ENCODE results near the gene ATP1B2. TPM values are rescaled to one million over a fixed set of nuclear protein-coding genes. Genes with fewer than 3 reads are reported as not detected.

Gene ATP1B2
- total RNA-seq, 1 experiment from 2014 or later = not detected

DNA sequence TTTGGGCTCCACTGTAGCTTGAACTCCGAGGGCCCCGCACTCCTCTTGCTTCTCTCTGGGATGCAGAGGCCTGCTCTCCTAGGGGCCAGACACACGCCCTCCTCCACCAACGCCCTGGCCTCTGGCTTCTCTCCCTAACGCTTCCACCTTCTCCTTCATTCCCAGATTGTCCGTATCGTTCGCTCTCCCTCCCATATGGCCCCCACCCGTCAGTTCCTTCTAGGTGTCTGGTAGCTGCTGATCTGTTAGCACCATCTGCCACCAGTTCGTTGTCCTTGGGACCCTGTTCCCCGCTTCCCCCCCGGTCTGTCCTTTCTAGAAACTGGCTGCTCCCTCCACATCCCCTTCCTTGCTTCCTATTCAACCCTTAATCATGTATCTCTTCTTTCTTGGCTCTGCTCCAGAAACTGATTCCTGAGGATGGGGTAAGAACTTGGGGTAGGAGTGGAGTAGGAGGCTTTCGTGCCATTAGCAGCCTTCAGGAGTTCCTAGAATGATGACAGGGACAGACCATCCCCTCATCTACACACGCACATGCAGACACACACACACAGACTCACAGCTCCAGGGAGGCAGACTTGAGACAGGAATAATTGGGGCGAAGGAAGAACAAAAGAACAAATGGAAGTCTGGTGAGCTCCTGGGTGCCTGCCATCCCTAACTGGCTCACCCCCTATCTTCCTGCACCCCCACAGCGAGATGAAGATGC lies 4.3 kb downstream of the ATP1B2 start:
- ChIA-PET RAD21 (ENCODE audit: low non-redundant PET in 1 of 2, low total read pairs in 2 of 2, uncharacterized antibody in 2 of 2, unreplicated experiment in 2 of 2) (no interaction called here), POLR2A (interaction anchor here (0.5 kb wide), 1 partner anchor 251 kb away, joined by 3 read pairs; the partner anchor contains the start of gene TMEM256), CTCF (no interaction called here)
- Histone ChIP-seq H3K9me3 (ENCODE audit: control insufficient read depth in 1 of 2, insufficient read depth in 1 of 2, low read depth in 1 of 2, low read length in 2 of 2) (no peaks in the 10 kb centered on the region), H3K4me2 (ENCODE audit: low read length) (no peak overlapping the region), H3K9ac (ENCODE audit: low read length) (no peak overlapping the region), H3K4me1 (ENCODE audit: control insufficient read depth in 1 of 2, insufficient read depth in 2 of 2, low read length in 2 of 2) (peaks cover 7% of the 10 kb centered on the region in 2 experiments; a peak in 3 of 4 replicates), H2AFZ (ENCODE audit: low read depth, low read length, poor library complexity, severe bottlenecking) (no peak overlapping the region), H4K20me1 (ENCODE audit: insufficient read depth) (no peaks in the 10 kb centered on the region), H3K36me3 (ENCODE audit: control insufficient read depth in 1 of 2, insufficient read depth in 2 of 2, low read length in 2 of 2) (no peaks in the 10 kb centered on the region), H3K4me3 (replicated peaks in 1 of 2; ENCODE audit: low read depth in 1 of 2, low read length in 2 of 2) (no peak overlapping the region), H3K79me2 (ENCODE audit: insufficient read depth, low read length) (no peaks in the 10 kb centered on the region), H3K9me2 (ENCODE audit: insufficient read depth) (no peaks in the 10 kb centered on the region), H3K27me3 (ENCODE audit: insufficient read depth, low read length) (no peaks in the 10 kb centered on the region; the same call in 1 of the 2 replicates), H3K27ac (ENCODE audit: low read depth, low read length) (no peak overlapping the region)
- TF ChIP-seq SRF (IDR thresholded peaks at IDR 0.05; ENCODE audit: low read depth) (no peak), RAD21 (IDR thresholded peaks at IDR 0.05; ENCODE audit: low read depth) (no peak), CEBPB (IDR thresholded peaks at IDR 0.05; ENCODE audit: low read depth) (no peak)
- TF ChIP-seq, protein P1, sequence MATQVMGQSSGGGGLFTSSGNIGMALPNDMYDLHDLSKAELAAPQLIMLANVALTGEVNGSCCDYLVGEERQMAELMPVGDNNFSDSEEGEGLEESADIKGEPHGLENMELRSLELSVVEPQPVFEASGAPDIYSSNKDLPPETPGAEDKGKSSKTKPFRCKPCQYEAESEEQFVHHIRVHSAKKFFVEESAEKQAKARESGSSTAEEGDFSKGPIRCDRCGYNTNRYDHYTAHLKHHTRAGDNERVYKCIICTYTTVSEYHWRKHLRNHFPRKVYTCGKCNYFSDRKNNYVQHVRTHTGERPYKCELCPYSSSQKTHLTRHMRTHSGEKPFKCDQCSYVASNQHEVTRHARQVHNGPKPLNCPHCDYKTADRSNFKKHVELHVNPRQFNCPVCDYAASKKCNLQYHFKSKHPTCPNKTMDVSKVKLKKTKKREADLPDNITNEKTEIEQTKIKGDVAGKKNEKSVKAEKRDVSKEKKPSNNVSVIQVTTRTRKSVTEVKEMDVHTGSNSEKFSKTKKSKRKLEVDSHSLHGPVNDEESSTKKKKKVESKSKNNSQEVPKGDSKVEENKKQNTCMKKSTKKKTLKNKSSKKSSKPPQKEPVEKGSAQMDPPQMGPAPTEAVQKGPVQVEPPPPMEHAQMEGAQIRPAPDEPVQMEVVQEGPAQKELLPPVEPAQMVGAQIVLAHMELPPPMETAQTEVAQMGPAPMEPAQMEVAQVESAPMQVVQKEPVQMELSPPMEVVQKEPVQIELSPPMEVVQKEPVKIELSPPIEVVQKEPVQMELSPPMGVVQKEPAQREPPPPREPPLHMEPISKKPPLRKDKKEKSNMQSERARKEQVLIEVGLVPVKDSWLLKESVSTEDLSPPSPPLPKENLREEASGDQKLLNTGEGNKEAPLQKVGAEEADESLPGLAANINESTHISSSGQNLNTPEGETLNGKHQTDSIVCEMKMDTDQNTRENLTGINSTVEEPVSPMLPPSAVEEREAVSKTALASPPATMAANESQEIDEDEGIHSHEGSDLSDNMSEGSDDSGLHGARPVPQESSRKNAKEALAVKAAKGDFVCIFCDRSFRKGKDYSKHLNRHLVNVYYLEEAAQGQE (IDR thresholded peaks at IDR 0.05; ENCODE audit: low read depth) = no peak
- BruUV-seq (replicated peaks) = no TSS peak
- DNase-seq (ENCODE audit: low read depth, low spot score) (no peak), ATAC-seq (no peak)
- intact Hi-C loops (cut with micrococcal nuclease) = no loop called here

- Histone ChIP-seq H2AFZ (ENCODE audit: low read depth, low read length, poor library complexity, severe bottlenecking) (no peak overlapping the region), H3K36me3 (ENCODE audit: control insufficient read depth in 1 of 2, insufficient read depth in 2 of 2, low read length in 2 of 2) (no peaks in the 10 kb centered on the region), H3K9me3 (ENCODE audit: control insufficient read depth in 1 of 2, insufficient read depth in 1 of 2, low read depth in 1 of 2, low read length in 2 of 2) (no peaks in the 10 kb centered on the region), H3K27ac (ENCODE audit: low read depth, low read length) (no peak overlapping the region), H3K9me2 (ENCODE audit: insufficient read depth) (no peaks in the 10 kb centered on the region), H3K4me3 (replicated peaks in 1 of 2; ENCODE audit: low read depth in 1 of 2, low read length in 2 of 2) (no peak overlapping the region), H3K4me2 (ENCODE audit: low read length) (no peak overlapping the region), H3K4me1 (ENCODE audit: control insufficient read depth in 1 of 2, insufficient read depth in 2 of 2, low read length in 2 of 2) (peaks cover 7% of the 10 kb centered on the region in 2 experiments; a peak in 3 of 4 replicates), H3K27me3 (ENCODE audit: insufficient read depth, low read length) (no peaks in the 10 kb centered on the region; the same call in 1 of the 2 replicates), H3K79me2 (ENCODE audit: insufficient read depth, low read length) (no peaks in the 10 kb centered on the region), H3K9ac (ENCODE audit: low read length) (no peak overlapping the region), H4K20me1 (ENCODE audit: insufficient read depth) (no peaks in the 10 kb centered on the region)
- intact Hi-C loops (cut with micrococcal nuclease) = no loop called here
- POLR2A ChIA-PET = interaction anchor here (0.5 to 0.6 kb wide), 2 partner anchors 25 to 252 kb away, joined by 3 to 6 read pairs; partner anchors contain the start of gene TMEM256
- no peak for ATAC-seq
- no TSS peak for BruUV-seq (replicated peaks)
- CTCF ChIA-PET = no interaction called here
- DNase-seq (ENCODE audit: low read depth, low spot score) = no peak
- RAD21 ChIA-PET (ENCODE audit: low non-redundant PET in 1 of 2, low total read pairs in 2 of 2, uncharacterized antibody in 2 of 2, unreplicated experiment in 2 of 2) = no interaction called here
- no peak for TF ChIP-seq ELF1 (IDR thresholded peaks at IDR 0.05; ENCODE audit: borderline replicate concordance, low read depth)
- TF ChIP-seq EGR1 (IDR thresholded peaks at IDR 0.05; ENCODE audit: low read depth) = no peak
- TF ChIP-seq FOSL1 (IDR thresholded peaks at IDR 0.05; ENCODE audit: low read depth) = no peak
- no peak for TF ChIP-seq JUND (IDR thresholded peaks at IDR 0.05)
- TF ChIP-seq CEBPB (IDR thresholded peaks at IDR 0.05; ENCODE audit: low read depth) = no peak
- TF ChIP-seq EZH2phosphoT487 (IDR thresholded peaks at IDR 0.05; ENCODE audit: borderline replicate concordance) = no peak
- no peak for TF ChIP-seq CBX3 (IDR thresholded peaks at IDR 0.05; ENCODE audit: low read depth)
- no peak for TF ChIP-seq CTCF (IDR thresholded peaks at IDR 0.05 in 2 of 3, conservative IDR thresholded peaks at IDR 0.05 in 1 of 3; ENCODE audit: borderline replicate concordance in 1 of 3, insufficient read depth in 1 of 3, low read depth in 2 of 3, low read length in 2 of 3)
- no peak for TF ChIP-seq EZH2 (IDR thresholded peaks at IDR 0.05)
- TF ChIP-seq, protein P2, sequence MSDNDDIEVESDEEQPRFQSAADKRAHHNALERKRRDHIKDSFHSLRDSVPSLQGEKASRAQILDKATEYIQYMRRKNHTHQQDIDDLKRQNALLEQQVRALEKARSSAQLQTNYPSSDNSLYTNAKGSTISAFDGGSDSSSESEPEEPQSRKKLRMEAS (IDR thresholded peaks at IDR 0.05) = no peak
Measured at GRCh38 chr17:7655541-7655840, 4.8 kb downstream of the ATP1B2 start.

All from HCT116 (cell line).